ENCODE data around the gene TARS3. TPM values are rescaled to one million over a fixed set of nuclear protein-coding genes. Genes with fewer than 3 reads are reported as not detected.

TARS3 gene
- total RNA-seq, 1 experiment from 2014 or later, result 12.4 TPM

DNA sequence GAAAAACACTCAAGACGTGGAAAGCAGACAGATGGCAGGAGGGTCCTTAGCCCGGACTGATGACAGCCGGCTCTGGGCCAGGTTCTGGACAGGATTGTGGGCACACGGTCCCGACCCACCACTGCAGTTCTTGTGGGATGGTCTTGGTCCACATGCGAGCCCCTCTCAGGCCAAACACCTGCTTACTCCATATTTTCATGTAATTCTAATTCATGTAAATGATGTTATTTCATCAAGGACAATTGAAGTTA, 104.7 kb downstream of the TARS3 start:
- BruUV-seq (replicated peaks), result no TSS peak
- H3K27ac ChIP-seq (ENCODE audit: low read length), result no peak overlapping the region
- H3K4me3 ChIP-seq (ENCODE audit: low read depth in 2 of 2, low read length in 2 of 2), result no peak overlapping the region
- DNase-seq (ENCODE audit: low read depth, low spot score) (no peak), ATAC-seq (no peak)
- no peaks in the 10 kb centered on the region for H3K27me3 ChIP-seq (ENCODE audit: control insufficient read depth, insufficient read depth, low read length)
- H3K4me1 ChIP-seq (ENCODE audit: control insufficient read depth, insufficient read depth, low read length), result peaks cover 10% of the 10 kb centered on the region
- H3K9me3 ChIP-seq (ENCODE audit: control insufficient read depth, insufficient read depth, low read depth, low read length), result no peaks in the 10 kb centered on the region
- in situ Hi-C loops (cut with HindIII; ENCODE audit: low pct_unique_long_range_greater_than_20kb, low sequenced_read_pairs) (no loop called here), intact Hi-C loops (cut with micrococcal nuclease; ENCODE audit: unreplicated experiment) (no loop called here)
- ChIA-PET CTCF (no interaction called here), POLR2A (no interaction called here)
- TF ChIP-seq, protein P1, sequence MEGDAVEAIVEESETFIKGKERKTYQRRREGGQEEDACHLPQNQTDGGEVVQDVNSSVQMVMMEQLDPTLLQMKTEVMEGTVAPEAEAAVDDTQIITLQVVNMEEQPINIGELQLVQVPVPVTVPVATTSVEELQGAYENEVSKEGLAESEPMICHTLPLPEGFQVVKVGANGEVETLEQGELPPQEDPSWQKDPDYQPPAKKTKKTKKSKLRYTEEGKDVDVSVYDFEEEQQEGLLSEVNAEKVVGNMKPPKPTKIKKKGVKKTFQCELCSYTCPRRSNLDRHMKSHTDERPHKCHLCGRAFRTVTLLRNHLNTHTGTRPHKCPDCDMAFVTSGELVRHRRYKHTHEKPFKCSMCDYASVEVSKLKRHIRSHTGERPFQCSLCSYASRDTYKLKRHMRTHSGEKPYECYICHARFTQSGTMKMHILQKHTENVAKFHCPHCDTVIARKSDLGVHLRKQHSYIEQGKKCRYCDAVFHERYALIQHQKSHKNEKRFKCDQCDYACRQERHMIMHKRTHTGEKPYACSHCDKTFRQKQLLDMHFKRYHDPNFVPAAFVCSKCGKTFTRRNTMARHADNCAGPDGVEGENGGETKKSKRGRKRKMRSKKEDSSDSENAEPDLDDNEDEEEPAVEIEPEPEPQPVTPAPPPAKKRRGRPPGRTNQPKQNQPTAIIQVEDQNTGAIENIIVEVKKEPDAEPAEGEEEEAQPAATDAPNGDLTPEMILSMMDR (IDR thresholded peaks at IDR 0.05), result no peak
- TF ChIP-seq TCF7L2 (IDR thresholded peaks at IDR 0.05; ENCODE audit: low read depth, low read length), result no peak
- TF ChIP-seq REST (IDR thresholded peaks at IDR 0.05; ENCODE audit: insufficient read depth in 1 of 2, low read depth in 2 of 2, low read length in 1 of 2), result no peak
- no peak for TF ChIP-seq POLR2AphosphoS5 (IDR thresholded peaks at IDR 0.05; ENCODE audit: low read depth, low read length)
- no peak for TF ChIP-seq SIN3A (IDR thresholded peaks at IDR 0.05; ENCODE audit: borderline replicate concordance, insufficient read depth, low read depth, low read length)
- H3K36me3 ChIP-seq (ENCODE audit: control insufficient read depth, insufficient read depth, low read length), result no peaks in the 10 kb centered on the region

- BruUV-seq (replicated peaks), result no TSS peak
- TF ChIP-seq TCF7L2 (IDR thresholded peaks at IDR 0.05; ENCODE audit: low read depth, low read length), result no peak
- TF ChIP-seq REST (IDR thresholded peaks at IDR 0.05; ENCODE audit: insufficient read depth in 1 of 2, low read depth in 2 of 2, low read length in 1 of 2), result no peak
- TF ChIP-seq SIN3A (IDR thresholded peaks at IDR 0.05; ENCODE audit: borderline replicate concordance, insufficient read depth, low read depth, low read length), result no peak
- TF ChIP-seq, protein P1 (IDR thresholded peaks at IDR 0.05), result no peak
- no peak for DNase-seq (ENCODE audit: low read depth, low spot score)
- in situ Hi-C loops (cut with HindIII; ENCODE audit: low pct_unique_long_range_greater_than_20kb, low sequenced_read_pairs), result no loop called here
- ATAC-seq, result no peak
- Histone ChIP-seq H3K27ac (ENCODE audit: low read length) (no peak overlapping the region), H3K4me1 (ENCODE audit: control insufficient read depth, insufficient read depth, low read length) (peaks cover 10% of the 10 kb centered on the region), H3K36me3 (ENCODE audit: control insufficient read depth, insufficient read depth, low read length) (no peaks in the 10 kb centered on the region), H3K9me3 (ENCODE audit: control insufficient read depth, insufficient read depth, low read depth, low read length) (no peaks in the 10 kb centered on the region), H3K4me3 (ENCODE audit: low read depth in 2 of 2, low read length in 2 of 2) (no peak overlapping the region), H3K27me3 (ENCODE audit: control insufficient read depth, insufficient read depth, low read length) (no peaks in the 10 kb centered on the region)
- ChIA-PET CTCF (no interaction called here), POLR2A (no interaction called here)
- intact Hi-C loops (cut with micrococcal nuclease; ENCODE audit: unreplicated experiment), result no loop called here
Observed at GRCh38 chr15:101618851-101619614, 105.2 kb downstream of the TARS3 start.

All from Panc1 (cell line).